ENCODE data around the gene DUSP28. TPM values are rescaled to one million over a fixed set of nuclear protein-coding genes. Genes with fewer than 3 reads are reported as not detected.
A peak's percentile ranks its signal among the peaks of the same experiment; 100 is the strongest.

DUSP28 gene
- total and polyA plus RNA-seq, 2 of the 13 experiments (the other 11 are each of a cell fraction or from before 2014, with no cell fraction given) = 5.2 to 8.6 TPM

DNA sequence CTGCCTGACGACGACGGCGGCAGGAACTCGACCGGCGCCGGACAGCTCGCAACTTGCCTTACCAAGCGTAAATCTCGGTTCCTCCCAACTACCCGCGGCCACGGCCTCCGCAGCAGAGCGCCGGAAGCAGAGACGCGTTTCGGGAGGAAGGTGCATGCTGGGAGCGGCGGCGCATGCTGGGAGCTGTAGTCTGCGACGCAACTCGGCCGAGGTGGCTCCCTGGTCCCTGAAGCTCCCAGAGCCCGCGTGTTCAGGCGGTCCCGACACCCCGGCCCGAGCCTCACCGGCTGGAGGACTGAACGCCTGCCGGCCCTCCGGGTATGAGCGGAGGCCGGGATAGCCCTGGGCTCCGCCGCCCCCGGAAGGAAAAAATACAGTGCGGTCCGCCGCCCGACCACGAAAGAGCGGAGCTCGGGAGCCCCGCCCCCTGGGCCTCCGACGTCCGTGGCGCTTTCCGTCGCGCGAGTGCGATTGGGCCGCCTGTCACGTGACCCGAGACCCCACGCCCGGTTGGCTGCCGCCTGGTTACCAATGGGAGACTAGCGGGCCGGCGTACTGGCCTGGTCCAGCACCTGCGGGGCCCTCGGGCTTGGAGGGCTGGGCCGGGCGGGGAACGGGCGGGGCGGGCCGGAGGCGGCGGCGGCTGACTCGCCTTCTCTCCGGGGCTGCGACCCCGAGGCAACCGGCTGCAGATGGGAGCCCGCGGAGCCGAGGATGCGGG lies 26.2 kb downstream of the DUSP28 start, which contains the start of gene CAPN10 (continued):
- peak; percentile 77; the same call in 1 of the 2 replicates for TF ChIP-seq ZFP82 (CRISPR knock-in tag; IDR thresholded peaks at IDR 0.05; ENCODE audit: borderline replicate concordance)
- TF ChIP-seq ZSCAN9 (CRISPR knock-in tag; IDR thresholded peaks at IDR 0.05; ENCODE audit: borderline replicate concordance) = peak; percentile 55
- TF ChIP-seq, protein P1, sequence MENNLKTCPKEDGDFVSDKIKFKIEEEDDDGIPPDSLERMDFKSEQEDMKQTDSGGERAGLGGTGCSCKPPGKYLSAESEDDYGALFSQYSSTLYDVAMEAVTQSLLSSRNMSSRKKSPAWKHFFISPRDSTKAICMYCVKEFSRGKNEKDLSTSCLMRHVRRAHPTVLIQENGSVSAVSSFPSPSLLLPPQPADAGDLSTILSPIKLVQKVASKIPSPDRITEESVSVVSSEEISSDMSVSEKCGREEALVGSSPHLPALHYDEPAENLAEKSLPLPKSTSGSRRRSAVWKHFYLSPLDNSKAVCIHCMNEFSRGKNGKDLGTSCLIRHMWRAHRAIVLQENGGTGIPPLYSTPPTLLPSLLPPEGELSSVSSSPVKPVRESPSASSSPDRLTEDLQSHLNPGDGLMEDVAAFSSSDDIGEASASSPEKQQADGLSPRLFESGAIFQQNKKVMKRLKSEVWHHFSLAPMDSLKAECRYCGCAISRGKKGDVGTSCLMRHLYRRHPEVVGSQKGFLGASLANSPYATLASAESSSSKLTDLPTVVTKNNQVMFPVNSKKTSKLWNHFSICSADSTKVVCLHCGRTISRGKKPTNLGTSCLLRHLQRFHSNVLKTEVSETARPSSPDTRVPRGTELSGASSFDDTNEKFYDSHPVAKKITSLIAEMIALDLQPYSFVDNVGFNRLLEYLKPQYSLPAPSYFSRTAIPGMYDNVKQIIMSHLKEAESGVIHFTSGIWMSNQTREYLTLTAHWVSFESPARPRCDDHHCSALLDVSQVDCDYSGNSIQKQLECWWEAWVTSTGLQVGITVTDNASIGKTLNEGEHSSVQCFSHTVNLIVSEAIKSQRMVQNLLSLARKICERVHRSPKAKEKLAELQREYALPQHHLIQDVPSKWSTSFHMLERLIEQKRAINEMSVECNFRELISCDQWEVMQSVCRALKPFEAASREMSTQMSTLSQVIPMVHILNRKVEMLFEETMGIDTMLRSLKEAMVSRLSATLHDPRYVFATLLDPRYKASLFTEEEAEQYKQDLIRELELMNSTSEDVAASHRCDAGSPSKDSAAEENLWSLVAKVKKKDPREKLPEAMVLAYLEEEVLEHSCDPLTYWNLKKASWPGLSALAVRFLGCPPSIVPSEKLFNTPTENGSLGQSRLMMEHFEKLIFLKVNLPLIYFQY (CRISPR knock-in tag; IDR thresholded peaks at IDR 0.05; ENCODE audit: borderline replicate concordance) = peak; percentile 91; the same call in 1 of the 2 replicates
- TF ChIP-seq HOMEZ (CRISPR knock-in tag; IDR thresholded peaks at IDR 0.05; ENCODE audit: low read depth) = no peak; the same call in 1 of the 2 replicates
- TF ChIP-seq PAX8 (CRISPR knock-in tag; IDR thresholded peaks at IDR 0.05; ENCODE audit: borderline replicate concordance) = no peak
- TF ChIP-seq SMAD1 (CRISPR knock-in tag; IDR thresholded peaks at IDR 0.05; ENCODE audit: borderline replicate concordance, low read depth) = 0 out of 2 replicates have a peak, but pooled peaks have one; percentile 34
- 0 out of 2 replicates have a peak, but pooled peaks have one; percentile 60 for TF ChIP-seq ZNF737 (CRISPR knock-in tag; IDR thresholded peaks at IDR 0.05; ENCODE audit: borderline replicate concordance)
- 0 out of 2 replicates have a peak, but pooled peaks have one; percentile 30 for TF ChIP-seq ZNF678 (CRISPR knock-in tag; IDR thresholded peaks at IDR 0.05)
- no peak for TF ChIP-seq TRIM24 (CRISPR knock-in tag; IDR thresholded peaks at IDR 0.05)
- TF ChIP-seq PRMT3 (CRISPR knock-in tag; IDR thresholded peaks at IDR 0.05; ENCODE audit: borderline replicate concordance, low read depth) = no peak
- TF ChIP-seq CEBPG (CRISPR knock-in tag; IDR thresholded peaks at IDR 0.05) = no peak; the same call in 1 of the 2 replicates
- no peak; the same call in 1 of the 2 replicates for TF ChIP-seq MXD3 (CRISPR knock-in tag; IDR thresholded peaks at IDR 0.05)
- TF ChIP-seq U2AF1 (optimal IDR thresholded peaks at IDR 0.05; ENCODE audit: low read depth, low read length) = peak; percentile 82
- peak; percentile 58 for TF ChIP-seq XRCC5 (optimal IDR thresholded peaks at IDR 0.05; ENCODE audit: low read length)
- TF ChIP-seq ARID2 (CRISPR knock-in tag; IDR thresholded peaks at IDR 0.05; ENCODE audit: borderline replicate concordance) = no peak
- no peak; the same call in 1 of the 2 replicates for TF ChIP-seq ZNF772 (CRISPR knock-in tag; IDR thresholded peaks at IDR 0.05)
- peak; percentile 90; the same call in 1 of the 2 replicates for TF ChIP-seq PCBP1 (IDR thresholded peaks at IDR 0.05; ENCODE audit: borderline replicate concordance, low read depth, low read length)
- TF ChIP-seq ZNF543 (CRISPR knock-in tag; IDR thresholded peaks at IDR 0.05) = peak; percentile 88
- TF ChIP-seq RNF2 (conservative IDR thresholded peaks at IDR 0.05; ENCODE audit: low read depth) = peak; percentile 95
- TF ChIP-seq, protein P2, sequence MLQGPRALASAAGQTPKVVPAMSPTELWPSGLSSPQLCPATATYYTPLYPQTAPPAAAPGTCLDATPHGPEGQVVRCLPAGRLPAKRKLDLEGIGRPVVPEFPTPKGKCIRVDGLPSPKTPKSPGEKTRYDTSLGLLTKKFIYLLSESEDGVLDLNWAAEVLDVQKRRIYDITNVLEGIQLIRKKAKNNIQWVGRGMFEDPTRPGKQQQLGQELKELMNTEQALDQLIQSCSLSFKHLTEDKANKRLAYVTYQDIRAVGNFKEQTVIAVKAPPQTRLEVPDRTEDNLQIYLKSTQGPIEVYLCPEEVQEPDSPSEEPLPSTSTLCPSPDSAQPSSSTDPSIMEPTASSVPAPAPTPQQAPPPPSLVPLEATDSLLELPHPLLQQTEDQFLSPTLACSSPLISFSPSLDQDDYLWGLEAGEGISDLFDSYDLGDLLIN (CRISPR knock-in tag; IDR thresholded peaks at IDR 0.05; ENCODE audit: borderline replicate concordance) = peak; percentile 88; the same call in 1 of the 2 replicates
- TF ChIP-seq ZNF784 (CRISPR knock-in tag; IDR thresholded peaks at IDR 0.05; ENCODE audit: borderline replicate concordance) = no peak; the same call in 1 of the 2 replicates
